Embryonic facial prominence (tissue), 1 donor: ENCODE measurements around the gene FCMR.
"Not testable (repeated sequence)": the region's sequence is repeated elsewhere in the genome, so short reads cannot be mapped to it uniquely, and the experiment has no call there.

Experiments
- DNase-seq: peaks from one replicate; pipeline ENCODE4 v3.0.0-alpha.2; 2016; ENCODE audit errors: extremely low spot score

Gene FCMR

DNA sequence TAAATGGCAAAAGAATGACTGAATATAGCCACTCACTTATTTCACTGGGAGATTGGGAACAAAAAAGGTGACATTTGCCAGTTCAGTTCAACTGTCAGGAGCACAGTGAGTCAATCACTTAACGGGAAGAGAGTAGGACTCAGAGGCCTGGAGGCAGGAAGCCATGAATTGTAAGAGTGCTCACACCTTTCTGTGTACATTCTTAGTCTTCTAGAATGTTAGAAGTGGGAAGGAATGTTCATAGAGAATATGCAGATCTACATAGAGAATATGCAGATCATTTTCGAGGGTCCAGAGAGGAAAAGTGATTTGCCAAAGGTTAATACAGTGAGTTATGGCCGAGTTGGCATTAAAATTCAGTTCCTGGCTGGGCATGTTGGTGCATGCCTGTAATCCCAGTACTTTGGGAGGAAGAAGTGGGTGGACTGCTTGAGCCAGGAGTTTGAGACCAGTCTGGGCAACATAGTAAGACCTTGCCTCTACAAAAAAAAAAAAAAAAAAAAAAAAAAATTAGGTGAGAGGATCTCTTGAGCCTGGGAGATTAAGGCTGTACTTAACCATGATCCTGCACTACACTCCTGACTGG is 48.0 kb downstream of the FCMR start:
- DNase-seq = no peak

- DNase-seq = no peak
Observed at GRCh38 chr1:206872139-206872538, 49.6 kb downstream of the FCMR start.

GRCh38 chr1:206868264-206868663 is 53.5 kb downstream of the FCMR start:
- DNase-seq = no peak

DNA sequence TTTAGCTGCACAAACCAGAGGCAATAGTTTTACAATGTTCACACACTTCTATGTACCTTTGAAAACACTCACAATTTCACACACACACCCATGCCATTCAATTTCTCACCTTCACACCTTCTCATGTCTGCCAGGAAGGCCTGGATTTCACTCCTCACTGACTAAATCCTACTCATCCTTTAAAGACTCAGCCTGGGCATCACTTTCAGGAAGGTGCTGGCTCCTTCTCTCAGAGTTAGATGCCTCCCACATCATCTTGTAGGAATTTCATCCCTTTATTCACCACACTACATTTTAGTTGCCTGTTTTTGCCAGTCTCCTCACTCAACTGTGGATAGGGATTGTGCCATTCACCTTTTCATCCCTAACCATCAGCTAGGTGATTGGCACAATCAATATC is 54.0 kb downstream of the FCMR start:
- DNase-seq = no peak

GRCh38 chr1:206867239-206867638 is 54.5 kb downstream of the FCMR start:
- no peak for DNase-seq

DNA sequence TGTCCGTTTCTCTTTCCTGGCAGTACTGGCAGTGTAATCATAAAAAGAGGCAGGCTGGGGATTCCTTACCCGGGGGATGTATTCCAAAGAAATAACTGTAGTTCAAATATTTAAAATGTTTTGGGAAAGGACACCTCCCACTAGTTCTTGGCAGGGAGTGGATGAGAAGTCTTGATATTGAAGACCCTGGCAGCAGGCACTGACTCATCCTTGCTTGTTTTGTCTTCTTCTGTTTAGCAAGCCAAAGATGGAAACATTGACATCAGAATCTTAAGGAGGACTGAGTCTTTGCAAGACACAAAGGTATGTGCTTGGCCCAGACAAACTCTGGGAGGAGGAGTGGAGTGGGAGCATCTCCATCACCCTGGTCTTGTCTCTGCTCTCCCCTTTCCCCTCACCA is 55.7 kb downstream of the FCMR start:
- DNase-seq = no peak

DNA sequence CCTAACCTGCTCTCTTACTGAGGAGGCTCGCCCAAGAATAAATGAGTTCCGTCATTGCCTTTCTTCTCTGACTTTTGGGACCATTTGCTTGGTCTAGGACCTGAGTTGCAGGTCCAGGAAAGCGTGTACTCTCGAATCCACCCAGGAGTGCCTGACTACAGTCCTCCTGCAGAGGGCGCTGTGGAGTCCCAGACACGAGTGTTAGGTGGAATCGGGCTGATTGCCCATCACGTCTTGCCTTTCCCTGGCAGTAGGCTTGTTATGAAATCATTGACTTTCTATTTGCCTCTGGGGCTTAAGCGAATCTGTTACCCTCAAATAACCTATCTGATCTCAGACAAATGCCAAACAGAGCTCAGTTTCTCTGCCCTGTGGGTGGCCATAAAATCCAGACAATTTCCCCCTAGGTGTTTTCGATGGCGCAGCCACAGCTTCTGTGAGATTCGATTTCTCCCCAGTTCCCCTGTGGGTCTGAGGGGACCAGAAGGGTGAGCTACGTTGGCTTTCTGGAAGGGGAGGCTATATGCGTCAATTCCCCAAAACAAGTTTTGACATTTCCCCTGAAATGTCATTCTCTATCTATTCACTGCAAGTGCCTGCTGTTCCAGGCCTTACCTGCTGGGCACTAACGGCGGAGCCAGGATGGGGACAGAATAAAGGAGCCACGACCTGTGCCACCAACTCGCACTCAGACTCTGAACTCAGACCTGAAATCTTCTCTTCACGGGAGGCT is 56.6 kb downstream of the FCMR start, which contains the start of gene IL20:
Gene IL20 (plus strand): TSS at position 685 of the 733 bp plus-strand sequence. CDS start 230 bp downstream, outside the sequence.
- no peak for DNase-seq

DNA sequence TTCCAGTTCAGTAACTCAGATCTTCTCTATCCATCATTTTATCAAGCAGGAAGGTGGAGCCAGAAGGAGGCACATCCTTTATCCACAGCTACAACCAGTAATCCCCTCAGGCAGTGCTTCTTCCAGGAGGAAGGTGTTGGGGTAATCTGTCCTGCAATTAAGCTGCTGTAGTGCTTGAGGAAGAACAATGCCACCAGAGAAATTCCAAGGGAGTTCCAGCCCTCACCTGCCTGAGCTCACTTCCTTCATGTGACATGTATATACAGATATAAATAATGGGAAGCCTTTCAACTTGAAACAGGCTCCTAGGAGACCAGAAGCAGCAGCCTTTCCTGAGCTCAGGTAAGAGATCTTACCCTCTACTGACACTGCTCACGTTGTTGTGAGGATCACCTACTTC is 58.5 kb downstream of the FCMR start:
- no peak for DNase-seq

DNA sequence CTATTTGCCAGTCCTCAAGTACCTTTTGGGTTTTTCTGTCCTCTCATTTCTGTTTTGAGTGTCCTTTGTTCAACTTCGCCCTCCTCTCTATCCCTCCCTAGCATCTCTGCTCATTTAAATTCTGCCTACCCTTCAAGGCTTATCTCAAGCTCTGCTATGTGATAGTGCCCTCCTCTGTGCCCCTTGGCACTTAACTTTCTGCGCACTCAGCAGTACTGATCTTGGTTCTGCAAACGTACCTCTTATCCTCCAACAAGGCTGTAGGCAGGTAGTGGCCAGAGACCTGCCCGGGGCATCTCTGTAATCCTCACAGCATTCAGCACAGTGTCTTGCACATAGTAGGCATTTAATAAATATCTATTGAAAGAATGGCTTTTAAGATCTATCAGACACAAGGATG is 61.6 kb downstream of the FCMR start:
- no peak for DNase-seq

DNA sequence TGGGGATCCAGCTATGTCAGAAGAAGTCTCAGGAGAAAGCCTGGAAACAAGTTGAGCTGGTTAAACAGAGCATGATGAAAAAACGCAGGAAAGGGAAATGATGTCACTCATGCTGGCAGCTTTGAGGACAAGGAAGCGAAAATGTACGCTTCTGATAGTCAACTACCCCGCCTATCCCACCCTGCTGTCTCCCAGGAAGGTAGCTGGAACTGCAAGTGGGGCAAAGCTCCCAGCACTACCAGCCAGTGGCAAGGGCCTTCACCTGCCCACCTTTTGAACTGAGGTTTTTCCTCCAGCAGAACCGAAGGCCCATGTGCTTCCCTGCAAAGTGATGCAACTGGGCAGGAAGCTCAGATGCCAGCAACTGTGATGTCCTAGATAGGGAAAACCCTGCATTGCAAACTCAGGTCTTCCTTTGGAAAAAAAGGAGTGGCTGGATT is 62.6 kb downstream of the FCMR start:
- no peak for DNase-seq

DNA sequence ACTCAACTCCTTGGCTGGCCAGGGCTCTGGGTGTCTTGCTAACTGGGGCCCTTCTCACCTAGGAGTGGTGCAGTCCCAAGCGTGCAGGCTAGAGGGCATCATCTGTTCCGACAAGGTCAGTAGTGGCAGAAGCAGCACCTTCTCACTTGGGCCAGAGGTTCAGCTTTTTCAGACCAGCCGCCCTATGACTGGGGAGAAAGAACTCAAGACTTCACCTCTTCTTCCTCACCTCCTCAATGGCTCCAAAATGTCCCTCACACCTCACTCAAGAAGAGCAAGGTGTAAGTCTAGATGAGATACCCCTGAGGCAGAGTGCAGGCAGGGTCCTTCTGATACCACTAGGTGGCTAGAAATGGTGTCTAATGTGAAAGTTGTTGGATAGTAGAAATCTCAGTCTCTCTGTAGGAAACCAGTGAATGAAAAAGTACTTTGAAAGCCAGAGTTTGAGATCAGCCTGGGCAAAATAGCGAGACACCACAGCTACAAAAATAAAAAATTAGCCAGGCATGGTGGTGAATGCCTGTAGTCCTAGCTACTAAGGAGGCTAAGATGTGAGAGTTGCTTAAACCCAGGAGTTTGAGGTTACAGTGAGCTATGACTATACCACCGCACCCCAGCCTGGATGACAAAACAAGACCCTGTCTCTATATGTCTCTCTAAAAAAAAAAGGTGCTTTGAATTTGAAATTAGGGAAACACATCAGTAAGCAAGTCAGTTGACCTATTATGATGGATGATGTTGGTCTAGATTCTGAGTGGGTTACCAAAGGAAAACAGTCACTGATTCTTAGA is 64.9 kb downstream of the FCMR start:
- DNase-seq = no peak

GRCh38 chr1:206855859-206856258 is 65.9 kb downstream of the FCMR start:
- no peak for DNase-seq

GRCh38 chr1:206854401-206855129 is 67.2 kb downstream of the FCMR start:
- no peak for DNase-seq

DNA sequence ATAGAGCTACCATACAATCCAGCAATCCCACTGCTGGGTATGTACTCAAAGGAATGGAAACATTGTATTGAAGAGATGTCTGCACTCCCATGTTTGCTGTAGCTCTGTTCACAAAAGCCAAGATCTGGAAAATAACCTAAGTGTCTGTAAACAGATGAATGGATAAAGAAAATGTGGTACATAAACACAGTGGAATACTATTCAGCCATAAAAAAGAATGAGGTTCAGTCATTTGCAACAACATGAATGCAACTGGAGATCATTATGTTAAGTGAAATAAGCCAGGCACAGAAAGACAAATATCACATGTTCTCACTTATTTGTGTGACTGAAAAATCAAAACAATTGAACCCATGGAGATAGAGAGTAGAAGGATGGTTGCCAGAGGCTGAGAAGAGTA is 68.0 kb downstream of the FCMR start:
- DNase-seq = not testable (repeated sequence)
